Mesenchymal stem cell (in vitro differentiated cells and primary cell): ENCODE results near the gene SPATA20.

Experiments used
- DNase-seq: peaks from one replicate; pipeline ENCODE4 v3.0.0-alpha.2; 2013
- H2AFZ ChIP-seq: one replicate; pipeline ENCODE4 v1.6.1; 2013; ENCODE audit warnings: low read depth, mild to moderate bottlenecking, control low read depth, inconsistent platforms, low read length, moderate library complexity
- H2AK5ac ChIP-seq: 2 replicates; pipeline ENCODE4 v1.6.1; 2013; ENCODE audit warnings: low read length, moderate library complexity, mild to moderate bottlenecking, inconsistent platforms; ENCODE audit not compliant: severe bottlenecking
- H2BK120ac ChIP-seq: one replicate; pipeline ENCODE4 v1.6.1; 2013; ENCODE audit warnings: low read depth, mild to moderate bottlenecking, inconsistent platforms, low read length, moderate library complexity
- H2BK12ac ChIP-seq, 2 experiments: one replicate each; pipeline ENCODE4 v1.6.1; 2013; ENCODE audit warnings: inconsistent platforms in 2 of 2, low read length in 2 of 2, mild to moderate bottlenecking in 2 of 2, moderate library complexity in 2 of 2, control low read depth in 1 of 2
- H2BK15ac ChIP-seq: one replicate; pipeline ENCODE4 v1.6.1; 2013; ENCODE audit warnings: mild to moderate bottlenecking, low read depth, inconsistent platforms; ENCODE audit not compliant: poor library complexity, severe bottlenecking
- H2BK5ac ChIP-seq: 2 replicates; pipeline ENCODE4 v1.6.1; 2013; ENCODE audit warnings: low read depth, mild to moderate bottlenecking, low read length, control low read depth, inconsistent platforms; ENCODE audit not compliant: poor library complexity, severe bottlenecking
- H3K14ac ChIP-seq, 2 experiments: one replicate each; pipeline ENCODE4 v1.6.1; 2013; ENCODE audit warnings: inconsistent platforms in 2 of 2, low read length in 2 of 2, control low read depth in 1 of 2, mild to moderate bottlenecking in 1 of 2, moderate library complexity in 1 of 2
- H3K18ac ChIP-seq, 2 experiments: one replicate each; pipeline ENCODE4 v1.6.1; 2013; ENCODE audit warnings: inconsistent platforms in 2 of 2, low read length in 2 of 2, control low read depth in 1 of 2, low read depth in 1 of 2, mild to moderate bottlenecking in 1 of 2
- H3K23ac ChIP-seq, 2 experiments: one replicate each; pipeline ENCODE4 v1.6.1; 2013; ENCODE audit warnings: inconsistent platforms in 2 of 2, low read length in 2 of 2, mild to moderate bottlenecking in 2 of 2, moderate library complexity in 2 of 2, control low read depth in 1 of 2
- H3K27ac ChIP-seq: 2 replicates; pipeline ENCODE4 v1.5.1; 2013; ENCODE audit warnings: mild to moderate bottlenecking, moderate library complexity, low read length, control low read depth, inconsistent platforms; ENCODE audit not compliant: poor library complexity, severe bottlenecking
- H3K27me3 ChIP-seq, 2 experiments: 2 replicates each; pipeline versions ENCODE4 v1.6.1 to v1.7.0; 2013; ENCODE audit warnings: low read length in 2 of 2, mild to moderate bottlenecking in 2 of 2, moderate library complexity in 2 of 2, control low read depth in 1 of 2, inconsistent platforms in 1 of 2; ENCODE audit not compliant: control insufficient read depth in 1 of 2, insufficient read depth in 1 of 2
- H3K36me3 ChIP-seq, 2 experiments: 2 replicates each; pipeline versions ENCODE4 v1.6.1 to v1.7.0; 2013; ENCODE audit warnings: low read length in 2 of 2, control low read depth in 1 of 2, inconsistent platforms in 1 of 2, low read depth in 1 of 2, mild to moderate bottlenecking in 1 of 2; ENCODE audit not compliant: insufficient read depth in 2 of 2, control insufficient read depth in 1 of 2
- H3K4ac ChIP-seq, 2 experiments: one replicate each; pipeline ENCODE4 v1.6.1; 2013; ENCODE audit warnings: inconsistent platforms in 2 of 2, low read length in 2 of 2, mild to moderate bottlenecking in 2 of 2, moderate library complexity in 2 of 2, control low read depth in 1 of 2, low read depth in 1 of 2
- H3K4me1 ChIP-seq: 2 replicates; pipeline ENCODE4 v1.6.1; 2013; ENCODE audit warnings: low read depth, low read length, control low read depth; ENCODE audit not compliant: control insufficient read depth, insufficient read depth
- H3K4me2 ChIP-seq: 2 replicates; pipeline ENCODE4 v1.6.1; 2013; ENCODE audit warnings: low read length, mild to moderate bottlenecking, inconsistent platforms; ENCODE audit not compliant: poor library complexity, severe bottlenecking
- H3K4me3 ChIP-seq, 2 experiments: 2 replicates each; pipeline versions ENCODE4 v1.5.1 to v1.7.0; 2013; ENCODE audit warnings: low read length in 2 of 2, mild to moderate bottlenecking in 2 of 2, control low read depth in 1 of 2, low read depth in 1 of 2; ENCODE audit not compliant: insufficient read depth in 1 of 2
- H3K79me1 ChIP-seq: replicated peaks from 2 replicates; pipeline ENCODE4 v1.6.1; 2013; ENCODE audit warnings: mild to moderate bottlenecking, control low read depth, low read length, inconsistent platforms; ENCODE audit not compliant: poor library complexity, severe bottlenecking
- H3K9ac ChIP-seq: 2 replicates; pipeline ENCODE4 v1.7.0; 2013; ENCODE audit warnings: mild to moderate bottlenecking, low read length, moderate library complexity
- H3K9me3 ChIP-seq: 2 replicates; pipeline ENCODE4 v1.7.0; 2013; ENCODE audit warnings: mild to moderate bottlenecking, low read length; ENCODE audit not compliant: control insufficient read depth
- H4K8ac ChIP-seq: one replicate; pipeline ENCODE4 v1.6.1; 2013; ENCODE audit warnings: inconsistent platforms, mild to moderate bottlenecking, low read length, moderate library complexity
- H4K91ac ChIP-seq: one replicate; pipeline ENCODE4 v1.6.1; 2013; ENCODE audit warnings: mild to moderate bottlenecking, low read length, inconsistent platforms
- WGBS: methylation state at CpG from one replicate; pipeline ENCODE4 v1.1.7; 2013; ENCODE audit warnings: mixed read lengths; 5-methylcytosine and 5-hydroxymethylcytosine counted together

The SPATA20 gene

DNA sequence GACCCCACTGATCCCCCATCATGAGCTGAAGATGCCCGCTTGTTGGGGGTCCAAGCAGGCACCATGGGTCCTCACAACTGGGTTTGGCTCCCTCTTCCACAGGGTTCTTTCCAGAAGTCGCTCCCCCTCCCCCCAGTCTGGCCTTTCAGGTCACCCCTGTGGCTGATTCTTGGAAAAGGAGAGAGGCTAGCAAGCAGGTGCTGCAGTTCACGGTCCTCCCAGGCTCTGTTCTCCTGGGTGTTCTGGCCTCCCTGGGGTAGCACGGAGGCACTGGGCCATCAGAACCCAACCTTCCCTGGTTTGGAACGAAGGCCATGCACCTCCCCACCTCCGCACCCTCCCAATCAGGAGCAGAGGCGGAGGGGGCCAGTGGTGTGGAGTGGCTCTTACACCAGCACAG lies 32.4 kb downstream of the SPATA20 start:
- 70% methylated on average over 3 of the region's 7 CpGs for WGBS
- H3K23ac ChIP-seq, result no peak overlapping the region
- H3K9ac ChIP-seq, result no peak overlapping the region
- no peaks in the 10 kb centered on the region for H3K79me1 ChIP-seq
- no peak overlapping the region for H4K91ac ChIP-seq
- H4K8ac ChIP-seq, result no peak overlapping the region
- H3K36me3 ChIP-seq, result no peaks in the 10 kb centered on the region
- no peak overlapping the region for H2BK120ac ChIP-seq
- H3K4ac ChIP-seq, result no peak overlapping the region
- H3K27me3 ChIP-seq, result peaks cover 26 to 70% of the 10 kb centered on the region in 2 experiments
- H3K4me3 ChIP-seq, result no peak overlapping the region
- no peak overlapping the region for H2BK5ac ChIP-seq
- peaks cover 13% of the 10 kb centered on the region for H3K4me1 ChIP-seq
- H2BK15ac ChIP-seq, result no peak overlapping the region
- H3K27ac ChIP-seq, result no peak overlapping the region
- no peaks in the 10 kb centered on the region for H3K9me3 ChIP-seq
- no peak overlapping the region for H2AK5ac ChIP-seq
- no peak overlapping the region for H3K4me2 ChIP-seq
- no peak overlapping the region for H3K14ac ChIP-seq
- no peak for DNase-seq
- H3K18ac ChIP-seq, result no peak overlapping the region
- no peak overlapping the region for H2AFZ ChIP-seq
- H2BK12ac ChIP-seq, result no peak overlapping the region

DNA sequence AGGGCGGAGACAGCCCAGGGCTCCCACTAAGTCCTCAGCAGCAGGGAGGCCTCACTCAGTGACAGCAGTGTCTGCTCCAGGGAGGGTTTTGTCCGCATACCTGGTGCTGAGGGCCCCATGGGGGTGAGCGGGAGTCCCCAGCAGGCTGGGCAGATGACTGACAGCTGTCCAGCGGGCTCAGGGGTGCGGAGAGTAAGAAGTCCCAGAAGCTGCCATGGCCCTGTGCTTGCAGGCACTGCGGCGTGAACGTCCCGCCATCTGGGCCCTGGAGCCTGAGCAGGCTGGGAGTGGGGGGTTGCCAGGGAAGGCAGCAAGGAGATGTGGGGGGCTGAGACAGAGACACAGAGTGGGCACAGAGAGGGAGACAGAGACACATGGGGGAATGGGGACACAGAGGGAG lies 33.7 kb downstream of the SPATA20 start:
- no peak overlapping the region for H3K9ac ChIP-seq
- H4K8ac ChIP-seq, result no peak overlapping the region
- no peak overlapping the region for H2BK5ac ChIP-seq
- no peak overlapping the region for H3K23ac ChIP-seq
- no peak overlapping the region for H3K4me3 ChIP-seq
- no peaks in the 10 kb centered on the region for H3K79me1 ChIP-seq
- H3K4me1 ChIP-seq, result peaks cover 15% of the 10 kb centered on the region
- H3K14ac ChIP-seq, result no peak overlapping the region
- H2AK5ac ChIP-seq, result no peak overlapping the region
- no peak overlapping the region for H2BK15ac ChIP-seq
- H3K27me3 ChIP-seq, result peaks cover 34 to 80% of the 10 kb centered on the region in 2 experiments
- H3K36me3 ChIP-seq, result no peaks in the 10 kb centered on the region
- no peak overlapping the region for H3K4me2 ChIP-seq
- H2BK120ac ChIP-seq, result no peak overlapping the region
- H3K9me3 ChIP-seq, result no peaks in the 10 kb centered on the region
- H2AFZ ChIP-seq, result no peak overlapping the region
- DNase-seq, result no peak
- H2BK12ac ChIP-seq, result no peak overlapping the region
- no peak overlapping the region for H3K18ac ChIP-seq
- H3K4ac ChIP-seq, result no peak overlapping the region
- H3K27ac ChIP-seq, result no peak overlapping the region
- WGBS, result 92% methylated on average over 9 of the region's 9 CpGs
- no peak overlapping the region for H4K91ac ChIP-seq

DNA sequence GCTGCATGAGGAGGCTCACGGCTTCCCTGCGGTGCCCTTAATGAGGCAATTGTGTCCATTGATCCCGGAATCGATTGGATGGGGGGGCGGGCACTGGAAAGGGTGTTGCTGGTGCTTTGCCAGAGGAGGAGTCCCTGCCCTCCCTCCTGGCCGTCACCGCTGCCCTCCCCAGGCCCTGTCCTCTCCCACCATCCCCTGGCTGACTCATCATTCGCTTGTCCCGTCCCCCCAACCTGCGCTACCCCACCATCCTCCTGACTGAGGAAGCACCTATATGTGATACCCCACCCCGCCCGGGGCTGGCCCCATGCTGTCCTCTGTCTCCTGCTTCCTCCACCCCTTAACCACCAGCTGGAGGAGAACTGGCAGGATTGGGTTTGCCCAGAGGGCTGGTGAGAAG lies 34.3 kb downstream of the SPATA20 start:
- Histone ChIP-seq H3K4me2 (no peak overlapping the region), H3K79me1 (no peaks in the 10 kb centered on the region), H3K36me3 (no peaks in the 10 kb centered on the region), H2AFZ (no peak overlapping the region), H3K27ac (no peak overlapping the region), H3K23ac (no peak overlapping the region), H3K4me1 (peaks cover 15% of the 10 kb centered on the region), H3K4me3 (no peak overlapping the region), H3K14ac (no peak overlapping the region), H3K27me3 (peaks cover 39 to 86% of the 10 kb centered on the region in 2 experiments), H4K91ac (no peak overlapping the region), H2BK15ac (no peak overlapping the region), H3K18ac (no peak overlapping the region), H3K9me3 (no peaks in the 10 kb centered on the region), H3K9ac (no peak overlapping the region), H2BK12ac (no peak overlapping the region), H2BK120ac (no peak overlapping the region), H3K4ac (no peak overlapping the region), H2AK5ac (no peak overlapping the region), H4K8ac (no peak overlapping the region), H2BK5ac (no peak overlapping the region)
- WGBS, result 81% methylated on average over 9 of the region's 12 CpGs
- no peak for DNase-seq

DNA sequence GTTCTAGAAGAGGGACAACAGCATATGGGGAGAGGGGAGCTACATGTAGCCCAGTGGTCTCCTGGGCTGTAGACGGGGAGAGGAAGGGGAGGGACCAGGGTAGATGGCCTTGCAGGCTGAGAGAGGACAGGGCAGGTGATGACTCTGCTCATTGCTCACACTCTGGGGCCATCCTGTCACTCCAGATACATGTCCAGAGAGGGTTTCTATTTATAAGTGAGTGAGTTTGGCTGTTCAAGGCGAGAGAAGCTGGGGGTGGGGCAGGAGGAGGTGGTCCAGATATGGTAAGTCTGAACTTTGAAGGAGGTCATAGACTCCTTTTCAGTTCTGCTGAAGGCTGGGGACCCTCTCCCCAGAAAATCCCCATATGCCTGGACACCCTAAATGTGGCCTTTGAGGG lies 35.8 kb downstream of the SPATA20 start:
- no peak overlapping the region for H2AFZ ChIP-seq
- H2BK120ac ChIP-seq, result no peak overlapping the region
- H3K36me3 ChIP-seq, result no peaks in the 10 kb centered on the region
- no peak overlapping the region for H3K18ac ChIP-seq
- no peak overlapping the region for H3K9ac ChIP-seq
- H4K91ac ChIP-seq, result no peak overlapping the region
- H3K14ac ChIP-seq, result no peak overlapping the region
- no peak overlapping the region for H3K4me3 ChIP-seq
- no peak overlapping the region for H2BK15ac ChIP-seq
- no peak overlapping the region for H3K23ac ChIP-seq
- H2AK5ac ChIP-seq, result no peak overlapping the region
- H3K4ac ChIP-seq, result no peak overlapping the region
- H2BK12ac ChIP-seq, result no peak overlapping the region
- H3K4me1 ChIP-seq, result peaks cover 13% of the 10 kb centered on the region
- no peak overlapping the region for H2BK5ac ChIP-seq
- WGBS, result 77% methylated on average over 2 of the region's 2 CpGs
- H3K27ac ChIP-seq, result no peak overlapping the region
- no peak overlapping the region for H3K4me2 ChIP-seq
- H3K79me1 ChIP-seq, result no peaks in the 10 kb centered on the region
- no peaks in the 10 kb centered on the region for H3K9me3 ChIP-seq
- no peak for DNase-seq
- no peak overlapping the region for H4K8ac ChIP-seq
- H3K27me3 ChIP-seq, result peaks cover 47 to 86% of the 10 kb centered on the region in 2 experiments
